Keratinocyte (primary cell): ENCODE data around the gene TCEANC. TPM values are rescaled to one million over a fixed set of nuclear protein-coding genes. Genes with fewer than 3 reads are reported as not detected.

Experiments
- DNase-seq: peaks from one replicate; pipeline ENCODE4 v3.0.0-alpha.2; 2011; ENCODE audit warnings: low read depth, missing footprints, low spot score
- FAIRE-seq: peaks from 2 replicates; lab custom pipeline; 2011; peaks lifted over from hg19 to GRCh38; lab: Jason Lieb, UNC
- H2AFZ ChIP-seq: 2 replicates; pipeline ENCODE4 v1.6.0; 2012; ENCODE audit warnings: low read length, control low read depth, inconsistent platforms; ENCODE audit not compliant: control insufficient read depth
- H3K27ac ChIP-seq: 2 replicates; pipeline ENCODE4 v1.5.1; 2011; ENCODE audit warnings: low read length; ENCODE audit not compliant: control insufficient read depth, insufficient read depth
- H3K27me3 ChIP-seq: 3 replicates; pipeline ENCODE4 v1.6.0; 2011; ENCODE audit warnings: low read length; ENCODE audit not compliant: control insufficient read depth, insufficient read depth; ENCODE audit errors: extremely low read depth
- H3K36me3 ChIP-seq, 2 experiments: 2 replicates in 1 of 2; 3 replicates in 1 of 2; pipeline ENCODE4 v1.5.1; 2011; ENCODE audit warnings: low read length in 2 of 2, mild to moderate bottlenecking in 1 of 2; ENCODE audit not compliant: control insufficient read depth in 2 of 2, insufficient read depth in 2 of 2; ENCODE audit errors: extremely low read depth in 1 of 2
- H3K4me1 ChIP-seq: 3 replicates; pipeline ENCODE4 v1.5.1; 2011; ENCODE audit warnings: low read length; ENCODE audit not compliant: control insufficient read depth, insufficient read depth; ENCODE audit errors: extremely low read depth
- H3K4me2 ChIP-seq: 3 replicates; pipeline ENCODE4 v1.6.0; 2011; ENCODE audit warnings: low read depth, low read length; ENCODE audit not compliant: control insufficient read depth, insufficient read depth; ENCODE audit errors: extremely low read depth
- H3K4me3 ChIP-seq, 3 experiments: fragments of 200-600 bp in 1 of 3; sonication (generic) in 1 of 3; 2 replicates in 2 of 3; 3 replicates in 1 of 3; pipeline ENCODE4 v1.5.1; 2011 to 2016; ENCODE audit warnings: low read length in 3 of 3, mild to moderate bottlenecking in 3 of 3, control low read depth in 2 of 3, inconsistent platforms in 1 of 3, low read depth in 1 of 3, mixed read lengths in 1 of 3, mixed run types in 1 of 3, moderate library complexity in 1 of 3; ENCODE audit not compliant: control insufficient read depth in 2 of 3, insufficient read depth in 2 of 3; ENCODE audit errors: extremely low read depth in 1 of 3
- H3K79me2 ChIP-seq: 2 replicates; pipeline ENCODE4 v1.6.0; 2012; ENCODE audit warnings: low read length; ENCODE audit not compliant: control insufficient read depth, insufficient read depth
- H3K9ac ChIP-seq: 3 replicates; pipeline ENCODE4 v1.6.0; 2011; ENCODE audit warnings: low read length; ENCODE audit not compliant: control insufficient read depth, insufficient read depth; ENCODE audit errors: extremely low read depth
- H3K9me1 ChIP-seq: 3 replicates; pipeline ENCODE4 v1.6.0; 2011; ENCODE audit warnings: low read length; ENCODE audit not compliant: control insufficient read depth, insufficient read depth; ENCODE audit errors: extremely low read depth
- H3K9me3 ChIP-seq: 2 replicates; pipeline ENCODE4 v1.5.1; 2012; ENCODE audit warnings: low read depth, low read length; ENCODE audit not compliant: control insufficient read depth
- H4K20me1 ChIP-seq: 3 replicates; pipeline ENCODE4 v1.6.0; 2011; ENCODE audit warnings: low read length; ENCODE audit not compliant: control insufficient read depth, insufficient read depth; ENCODE audit errors: extremely low read depth
- CTCF ChIP-seq, 3 experiments: IDR thresholded peaks in 1 of 3; conservative IDR thresholded peaks in 1 of 3; optimal IDR thresholded peaks in 1 of 3; 2 replicates in 2 of 3; 3 replicates in 1 of 3; pipeline versions ENCODE3 to v1.5.1; 2011; ENCODE audit warnings: low read length in 3 of 3, mild to moderate bottlenecking in 3 of 3, moderate library complexity in 2 of 3, control low read depth in 1 of 3, inconsistent platforms in 1 of 3; ENCODE audit not compliant: insufficient read depth in 2 of 3; ENCODE audit errors: extremely low read depth in 1 of 3
- EZH2 ChIP-seq: IDR thresholded peaks from one replicate; pipeline ENCODE4 v1.6.1; 2012; ENCODE audit warnings: inconsistent platforms, mild to moderate bottlenecking, low read length, moderate library complexity
- dilution Hi-C: fragments of 300-500 bp; cut with MboI; formaldehyde crosslinking; loops from one replicate; pipeline ENCODE4 v1.7.0; 2020; ENCODE audit warnings: low sequenced_read_pairs; ENCODE audit not compliant: extremely low pct_ligation_motif_present
- polyA plus RNA-seq, 5 experiments: library from polyadenylated mRNA; depleted of rRNA in 3 of 5; stranded (reverse) in 3 of 5; stranded (forward) in 1 of 5; unstranded in 1 of 5; fragments of >200 nt; gene quantifications; 1 replicate in 1 of 5; 2 replicates in 3 of 5; 3 replicates in 1 of 5; pipeline versions ENCODE4 v1.2.1 to v1.2.3, GENCODE V29; 2011 to 2012; ENCODE audit warnings: missing spikeins in 2 of 5, low read depth in 1 of 5, low replicate concordance in 1 of 5

Gene TCEANC
- polyA plus RNA-seq, 1 donor (not counting 4 experiments of a cell fraction or from before 2014, with no cell fraction given) = 1.8 TPM

- dilution Hi-C loops = no loop called here
Observed at GRCh38 chrX:13691841-13692371, 39.0 kb downstream of the TCEANC start.

GRCh38 chrX:13692771-13693231 lies 39.9 kb downstream of the TCEANC start:
- no peaks in the 10 kb centered on the region for H3K9me3 ChIP-seq
- peak; percentile 78 for FAIRE-seq

More at GRCh38 chrX:13691841-13692371, 39.0 kb downstream of the TCEANC start:
- Histone ChIP-seq H3K27me3 (no peaks in the 10 kb centered on the region), H3K27ac (peak overlapping the region; percentile 85), H3K4me3 (no peak overlapping the region), H4K20me1 (no peaks in the 10 kb centered on the region), H3K79me2 (peaks cover 49% of the 10 kb centered on the region), H3K9me1 (no peaks in the 10 kb centered on the region), H3K9ac (no peak overlapping the region), H2AFZ (no peak overlapping the region), H3K4me1 (peaks cover 38% of the 10 kb centered on the region), H3K4me2 (peak overlapping the region; percentile 15), H3K36me3 (peaks cover 2 to 3% of the 10 kb centered on the region in 2 experiments), H3K9me3 (no peaks in the 10 kb centered on the region)
- TF ChIP-seq EZH2 = no peak
- TF ChIP-seq CTCF (optimal IDR thresholded peaks at IDR 0.05 in 1 of 3, IDR thresholded peaks at IDR 0.05 in 1 of 3, conservative IDR thresholded peaks at IDR 0.05 in 1 of 3; ENCODE audit: extremely low read depth in 1 of 3, insufficient read depth in 2 of 3, low read length in 3 of 3) = no peak
- FAIRE-seq (no peak), DNase-seq (no peak)

More at GRCh38 chrX:13692771-13693231, 39.9 kb downstream of the TCEANC start:
- H3K36me3 ChIP-seq = peaks cover 2 to 3% of the 10 kb centered on the region in 2 experiments
- no peaks in the 10 kb centered on the region for H4K20me1 ChIP-seq
- no peaks in the 10 kb centered on the region for H3K27me3 ChIP-seq
- dilution Hi-C loops = no loop called here
- no peak for DNase-seq
- H3K4me2 ChIP-seq = peak overlapping the region; percentile 82
- TF ChIP-seq CTCF (optimal IDR thresholded peaks at IDR 0.05 in 1 of 3, IDR thresholded peaks at IDR 0.05 in 1 of 3, conservative IDR thresholded peaks at IDR 0.05 in 1 of 3; ENCODE audit: extremely low read depth in 1 of 3, insufficient read depth in 2 of 3, low read length in 3 of 3) (no peak), EZH2 (no peak)
- peaks cover 57% of the 10 kb centered on the region for H3K79me2 ChIP-seq
- peak overlapping the region; percentile 66 for H3K9ac ChIP-seq
- no peaks in the 10 kb centered on the region for H3K9me1 ChIP-seq
- no peak overlapping the region for H2AFZ ChIP-seq
- H3K4me1 ChIP-seq = peaks cover 38% of the 10 kb centered on the region
- H3K27ac ChIP-seq = peak overlapping the region; percentile 85
- H3K4me3 ChIP-seq = peak overlapping the region in 1 of 3 experiments; percentile 23
